ENCODE measurements around the gene KIF5C.

KIF5C gene

GRCh38 chr2:148967578-148967977 lies 92.6 kb downstream of the KIF5C start:
- Histone ChIP-seq H3K27ac (replicated peaks) (peak overlapping the region; percentile 82; the same call in 1 of the 2 replicates), H3K4me3 (replicated peaks; ENCODE audit: insufficient read depth, low read length) (no peak overlapping the region), H3K27me3 (ENCODE audit: insufficient read depth, poor library complexity, severe bottlenecking) (no peaks in the 10 kb centered on the region)
- DNase-seq (ENCODE audit: low read depth in 1 of 2, low spot score in 1 of 2), result no peak
- TF ChIP-seq CTCF (IDR thresholded peaks at IDR 0.05; ENCODE audit: insufficient read depth, low read length) (no peak), REST (IDR thresholded peaks at IDR 0.05; ENCODE audit: insufficient replicate concordance, low read depth) (no peak), POLR2AphosphoS5 (IDR thresholded peaks at IDR 0.05; ENCODE audit: low read depth) (no peak), GABPA (IDR thresholded peaks at IDR 0.05; ENCODE audit: low read depth) (no peak)

DNA sequence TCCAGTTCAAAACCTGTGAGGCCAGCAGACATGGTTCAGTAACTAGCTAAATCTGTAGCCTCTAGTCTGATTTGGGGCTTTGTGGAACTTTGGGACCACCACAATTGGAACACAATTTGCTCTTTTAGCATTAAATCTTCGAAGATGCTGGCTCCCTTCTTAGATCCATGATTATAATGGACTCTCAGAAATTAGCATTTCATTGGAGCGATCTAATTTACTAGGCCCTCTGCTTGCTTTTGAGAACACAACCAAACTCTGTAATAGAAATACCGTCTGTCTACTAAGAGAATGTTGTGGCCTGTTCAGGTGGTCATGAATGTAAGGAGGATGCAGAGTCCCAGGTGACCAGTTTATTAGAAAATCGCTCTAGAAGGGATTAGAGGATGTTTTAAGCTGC lies 93.3 kb downstream of the KIF5C start:
- TF ChIP-seq REST (IDR thresholded peaks at IDR 0.05; ENCODE audit: insufficient replicate concordance, low read depth) (no peak), CTCF (IDR thresholded peaks at IDR 0.05; ENCODE audit: insufficient read depth, low read length) (no peak), SPI1 (IDR thresholded peaks at IDR 0.05; ENCODE audit: borderline replicate concordance, low read depth) (no peak), GABPA (IDR thresholded peaks at IDR 0.05; ENCODE audit: low read depth) (no peak), POLR2AphosphoS5 (IDR thresholded peaks at IDR 0.05; ENCODE audit: low read depth) (no peak)
- Histone ChIP-seq H3K27me3 (ENCODE audit: insufficient read depth, poor library complexity, severe bottlenecking) (no peaks in the 10 kb centered on the region), H3K27ac (replicated peaks) (no peak overlapping the region), H3K4me3 (replicated peaks; ENCODE audit: insufficient read depth, low read length) (no peak overlapping the region)
- DNase-seq (ENCODE audit: low read depth in 1 of 2, low spot score in 1 of 2), result no peak

DNA sequence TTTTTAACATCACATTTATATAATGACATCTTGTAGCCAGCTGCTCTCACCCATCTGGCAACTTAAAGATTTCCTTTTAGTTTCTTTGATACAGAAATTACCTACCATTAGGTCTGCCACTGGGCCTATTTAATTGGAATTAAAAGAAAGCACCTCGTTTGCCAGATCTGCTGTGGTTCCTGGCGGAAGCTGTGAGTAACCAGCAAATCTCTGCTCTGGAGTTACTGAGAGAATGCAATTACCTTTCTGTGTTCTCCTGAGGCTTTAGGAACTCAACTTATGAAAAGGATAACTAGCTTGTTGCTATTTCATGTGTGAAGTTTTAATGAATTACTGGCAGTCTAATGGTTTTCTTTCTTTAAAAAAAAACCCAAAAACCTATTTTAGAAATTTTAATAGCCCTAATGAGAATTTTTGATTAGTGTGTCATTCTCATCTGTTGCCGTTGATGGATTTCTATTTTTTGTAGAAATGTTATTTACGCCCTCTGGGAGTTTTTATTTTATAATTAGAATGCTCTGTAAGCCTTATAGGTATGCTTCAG lies 93.8 kb downstream of the KIF5C start:
- no peak for TF ChIP-seq CTCF (IDR thresholded peaks at IDR 0.05; ENCODE audit: insufficient read depth, low read length)
- TF ChIP-seq SPI1 (IDR thresholded peaks at IDR 0.05; ENCODE audit: borderline replicate concordance, low read depth), result no peak
- TF ChIP-seq REST (IDR thresholded peaks at IDR 0.05; ENCODE audit: insufficient replicate concordance, low read depth), result no peak
- no peak for TF ChIP-seq POLR2AphosphoS5 (IDR thresholded peaks at IDR 0.05; ENCODE audit: low read depth)
- TF ChIP-seq GABPA (IDR thresholded peaks at IDR 0.05; ENCODE audit: low read depth), result no peak
- Histone ChIP-seq H3K4me3 (replicated peaks; ENCODE audit: insufficient read depth, low read length) (no peak overlapping the region), H3K27me3 (ENCODE audit: insufficient read depth, poor library complexity, severe bottlenecking) (no peaks in the 10 kb centered on the region), H3K27ac (replicated peaks) (no peak overlapping the region)
- no peak for DNase-seq (ENCODE audit: low read depth in 1 of 2, low spot score in 1 of 2)
